K562 (cell line): Measurements from ENCODE around the gene FJX1. TPM values are rescaled to one million over a fixed set of nuclear protein-coding genes. Genes with fewer than 3 reads are reported as not detected.

Experiments
- BRD4 ChIP-seq: fragments of 200-600 bp; sonication (generic); IDR thresholded peaks from 2 replicates; pipeline ENCODE4 v1.6.1; 2017; ENCODE audit warnings: inconsistent platforms
- CEBPB ChIP-seq: fragments of 450-650 bp; IDR thresholded peaks from 2 replicates; pipeline ENCODE4 v1.6.1; 2016; ENCODE audit warnings: missing genetic modification characterization, missing compliant biosample characterization
- ETV1 ChIP-seq: fragments of 450-650 bp; conservative IDR thresholded peaks from 2 replicates; pipeline ENCODE4 v1.6.1; 2016; ENCODE audit warnings: missing genetic modification characterization, control low read depth, low read depth, missing compliant biosample characterization
- FOSL1 ChIP-seq: fragments of 200-800 bp; sonication (Bioruptor generic); conservative IDR thresholded peaks from 2 replicates; pipeline ENCODE4 v1.6.1; 2016; ENCODE audit warnings: missing genetic modification characterization, missing compliant biosample characterization
- GMEB1 ChIP-seq: fragments of 250-450 bp; sonication (Bioruptor Pico); IDR thresholded peaks from 2 replicates; pipeline ENCODE4 v1.4.0; 2020; ENCODE audit warnings: mild to moderate bottlenecking
- GTF2A2 ChIP-seq: IDR thresholded peaks from 2 replicates; pipeline ENCODE4 v1.6.1; 2016; ENCODE audit warnings: mild to moderate bottlenecking, missing genetic modification characterization, missing compliant biosample characterization
- L3MBTL2 ChIP-seq: fragments of 450-650 bp; IDR thresholded peaks from 2 replicates; pipeline ENCODE4 v1.6.1; 2016; ENCODE audit warnings: mild to moderate bottlenecking, moderate library complexity
- MED1 ChIP-seq: sonication (generic); formaldehyde crosslinking; IDR thresholded peaks from 2 replicates; pipeline ENCODE4 v1.8.1; 2023; ENCODE audit warnings: missing genetic modification reagents, borderline replicate concordance
- NR2C2 ChIP-seq, 2 experiments: fragments of 200-800 bp in 1 of 2; sonication (Bioruptor generic) in 1 of 2; sonication (generic) in 1 of 2; formaldehyde crosslinking in 1 of 2; IDR thresholded peaks; 2 replicates each; pipeline versions ENCODE4 v1.6.1 to v1.8.0; 2016 to 2022; ENCODE audit warnings: mild to moderate bottlenecking in 1 of 2, missing compliant biosample characterization in 1 of 2, missing genetic modification characterization in 1 of 2, missing genetic modification reagents in 1 of 2
- RBFOX2 ChIP-seq: fragments of 200-400 bp; formaldehyde crosslinking; IDR thresholded peaks from 2 replicates; pipeline ENCODE4 v1.6.1; 2017; ENCODE audit warnings: low read depth, mild to moderate bottlenecking, low read length, moderate library complexity
- SAFB2 ChIP-seq: fragments of 200-400 bp; formaldehyde crosslinking; IDR thresholded peaks from 2 replicates; pipeline ENCODE4 v1.6.1; 2018; ENCODE audit warnings: borderline replicate concordance, low read length, low read depth, moderate library complexity; ENCODE audit not compliant: severe bottlenecking
- SP2 ChIP-seq: IDR thresholded peaks from 2 replicates; pipeline ENCODE4 v1.6.1; 2011; ENCODE audit warnings: mild to moderate bottlenecking, low read depth, low read length, moderate library complexity; ENCODE audit not compliant: poor library complexity, severe bottlenecking; ENCODE audit errors: extremely low read depth
- TCF7L2 ChIP-seq: fragments of 150-350 bp; IDR thresholded peaks from 2 replicates; pipeline ENCODE4 v1.6.1; 2016; ENCODE audit warnings: low read depth, mild to moderate bottlenecking, low read length, moderate library complexity
- TRIM28 ChIP-seq: fragments of 450-650 bp; IDR thresholded peaks from 2 replicates; pipeline ENCODE4 v1.6.1; 2017
- ZFX ChIP-seq: sonication (generic); formaldehyde crosslinking; IDR thresholded peaks from 2 replicates; pipeline ENCODE4 v1.8.0; 2022; ENCODE audit warnings: mild to moderate bottlenecking, missing genetic modification reagents, moderate library complexity
- polyA plus RNA-seq, 8 experiments: library from polyadenylated mRNA; depleted of rRNA in 4 of 8; stranded (reverse) in 5 of 8; unstranded in 3 of 8; fragments of >200 nt; fragmentation: Nextera tagmentation in 2 of 8; fragmentation: Illumina TruSeq in 1 of 8; extraction: Ambion mirVana in 2 of 8; extraction: Trizol in 1 of 8; gene quantifications; 2 replicates each; pipeline versions ENCODE4 v1.2.1 to v1.2.3, GENCODE V29; 2011 to 2014; ENCODE audit warnings: inconsistent platforms in 1 of 8, missing spikeins in 1 of 8
- total RNA-seq, 7 experiments: library from RNA; depleted of rRNA in 6 of 7; stranded (reverse); fragments of >200 nt in 6 of 7; fragmentation: Illumina TruSeq in 2 of 7; extraction: Trizol in 2 of 7; gene quantifications; 2 replicates each; pipeline versions ENCODE4 v1.2.1 to v1.2.3, GENCODE V29; 2011 to 2021; ENCODE audit warnings: low replicate concordance in 1 of 7
- TF ChIP-seq, protein P1 (sequence below), 3 experiments: IDR thresholded peaks in 2 of 3; conservative IDR thresholded peaks in 1 of 3; 2 replicates each; pipeline ENCODE4 v1.5.1; 2011 to 2012; ENCODE audit warnings: low read length in 3 of 3, mild to moderate bottlenecking in 3 of 3, control low read depth in 2 of 3, improper control_type of control experiment in 1 of 3, inconsistent platforms in 1 of 3, low read depth in 1 of 3, mixed read lengths in 1 of 3, moderate library complexity in 1 of 3; ENCODE audit not compliant: insufficient read depth in 2 of 3
- TF ChIP-seq, protein P2 (sequence below): fragments of 250-450 bp; sonication (Bioruptor Pico); IDR thresholded peaks from 2 replicates; pipeline ENCODE4 v1.5.0; 2021
- TF ChIP-seq, protein P3 (sequence below): IDR thresholded peaks from 2 replicates; pipeline ENCODE4 v1.6.1; 2011; ENCODE audit not compliant: insufficient read length; ENCODE audit errors: extremely low read depth
- TF ChIP-seq, protein P4 (sequence below): fragments of 450-650 bp; IDR thresholded peaks from 2 replicates; pipeline ENCODE4 v1.6.1; 2016; ENCODE audit warnings: borderline replicate concordance

The FJX1 gene
- total and polyA plus RNA-seq, 9 of the 15 experiments (the other 6 are each of a cell fraction or from before 2014, with no cell fraction given), result 0.10 to 2.7 (median 0.72) TPM

- TF ChIP-seq L3MBTL2 (peak; percentile 78), TRIM28 (no peak), SP2 (no peak), ZFX (CRISPR knock-in tag) (no peak), ETV1 (tag) (peak; percentile 69), RBFOX2 (peak; percentile 49), SAFB2 (no peak), TCF7L2 (no peak), GMEB1 (CRISPR knock-in tag) (no peak), GTF2A2 (tag) (no peak), MED1 (CRISPR knock-in tag) (no peak), FOSL1 (peak; percentile 96), CEBPB (tag) (peak; percentile 84), BRD4 (no peak), NR2C2 (CRISPR knock-in tag; IDR thresholded peaks at IDR 0.05) (no peak), NR2C2 (tag; IDR thresholded peaks at IDR 0.05) (peak; percentile 59)
- TF ChIP-seq, protein P1, sequence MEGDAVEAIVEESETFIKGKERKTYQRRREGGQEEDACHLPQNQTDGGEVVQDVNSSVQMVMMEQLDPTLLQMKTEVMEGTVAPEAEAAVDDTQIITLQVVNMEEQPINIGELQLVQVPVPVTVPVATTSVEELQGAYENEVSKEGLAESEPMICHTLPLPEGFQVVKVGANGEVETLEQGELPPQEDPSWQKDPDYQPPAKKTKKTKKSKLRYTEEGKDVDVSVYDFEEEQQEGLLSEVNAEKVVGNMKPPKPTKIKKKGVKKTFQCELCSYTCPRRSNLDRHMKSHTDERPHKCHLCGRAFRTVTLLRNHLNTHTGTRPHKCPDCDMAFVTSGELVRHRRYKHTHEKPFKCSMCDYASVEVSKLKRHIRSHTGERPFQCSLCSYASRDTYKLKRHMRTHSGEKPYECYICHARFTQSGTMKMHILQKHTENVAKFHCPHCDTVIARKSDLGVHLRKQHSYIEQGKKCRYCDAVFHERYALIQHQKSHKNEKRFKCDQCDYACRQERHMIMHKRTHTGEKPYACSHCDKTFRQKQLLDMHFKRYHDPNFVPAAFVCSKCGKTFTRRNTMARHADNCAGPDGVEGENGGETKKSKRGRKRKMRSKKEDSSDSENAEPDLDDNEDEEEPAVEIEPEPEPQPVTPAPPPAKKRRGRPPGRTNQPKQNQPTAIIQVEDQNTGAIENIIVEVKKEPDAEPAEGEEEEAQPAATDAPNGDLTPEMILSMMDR (IDR thresholded peaks at IDR 0.05 in 2 of 3, conservative IDR thresholded peaks at IDR 0.05 in 1 of 3; ENCODE audit: insufficient read depth in 2 of 3, low read depth in 1 of 3, low read length in 3 of 3), result no peak
- TF ChIP-seq, protein P2, sequence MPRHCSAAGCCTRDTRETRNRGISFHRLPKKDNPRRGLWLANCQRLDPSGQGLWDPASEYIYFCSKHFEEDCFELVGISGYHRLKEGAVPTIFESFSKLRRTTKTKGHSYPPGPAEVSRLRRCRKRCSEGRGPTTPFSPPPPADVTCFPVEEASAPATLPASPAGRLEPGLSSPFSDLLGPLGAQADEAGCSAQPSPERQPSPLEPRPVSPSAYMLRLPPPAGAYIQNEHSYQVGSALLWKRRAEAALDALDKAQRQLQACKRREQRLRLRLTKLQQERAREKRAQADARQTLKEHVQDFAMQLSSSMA (CRISPR knock-in tag), result no peak
- TF ChIP-seq, protein P3, sequence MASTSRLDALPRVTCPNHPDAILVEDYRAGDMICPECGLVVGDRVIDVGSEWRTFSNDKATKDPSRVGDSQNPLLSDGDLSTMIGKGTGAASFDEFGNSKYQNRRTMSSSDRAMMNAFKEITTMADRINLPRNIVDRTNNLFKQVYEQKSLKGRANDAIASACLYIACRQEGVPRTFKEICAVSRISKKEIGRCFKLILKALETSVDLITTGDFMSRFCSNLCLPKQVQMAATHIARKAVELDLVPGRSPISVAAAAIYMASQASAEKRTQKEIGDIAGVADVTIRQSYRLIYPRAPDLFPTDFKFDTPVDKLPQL, result no peak
- TF ChIP-seq, protein P4, sequence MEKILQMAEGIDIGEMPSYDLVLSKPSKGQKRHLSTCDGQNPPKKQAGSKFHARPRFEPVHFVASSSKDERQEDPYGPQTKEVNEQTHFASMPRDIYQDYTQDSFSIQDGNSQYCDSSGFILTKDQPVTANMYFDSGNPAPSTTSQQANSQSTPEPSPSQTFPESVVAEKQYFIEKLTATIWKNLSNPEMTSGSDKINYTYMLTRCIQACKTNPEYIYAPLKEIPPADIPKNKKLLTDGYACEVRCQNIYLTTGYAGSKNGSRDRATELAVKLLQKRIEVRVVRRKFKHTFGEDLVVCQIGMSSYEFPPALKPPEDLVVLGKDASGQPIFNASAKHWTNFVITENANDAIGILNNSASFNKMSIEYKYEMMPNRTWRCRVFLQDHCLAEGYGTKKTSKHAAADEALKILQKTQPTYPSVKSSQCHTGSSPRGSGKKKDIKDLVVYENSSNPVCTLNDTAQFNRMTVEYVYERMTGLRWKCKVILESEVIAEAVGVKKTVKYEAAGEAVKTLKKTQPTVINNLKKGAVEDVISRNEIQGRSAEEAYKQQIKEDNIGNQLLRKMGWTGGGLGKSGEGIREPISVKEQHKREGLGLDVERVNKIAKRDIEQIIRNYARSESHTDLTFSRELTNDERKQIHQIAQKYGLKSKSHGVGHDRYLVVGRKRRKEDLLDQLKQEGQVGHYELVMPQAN, result no peak
Observed at GRCh38 chr11:35579557-35580396, 38.5 kb upstream of the FJX1 start (continued).
